GM04504 (cell line): ENCODE results near the gene PTH1R.

ENCODE experiments used
- DNase-seq: peaks from one replicate; pipeline ENCODE4 v3.0.0-alpha.2; 2012; ENCODE audit warnings: low read depth

PTH1R gene

GRCh38 chr3:46947546-46947901 is 70.0 kb downstream of the PTH1R start:
- no peak for DNase-seq

GRCh38 chr3:46947981-46948791 is 70.7 kb downstream of the PTH1R start:
- DNase-seq = no peak

GRCh38 chr3:46948830-46949671 is 71.5 kb downstream of the PTH1R start:
- no peak for DNase-seq

GRCh38 chr3:46950177-46950576 is 72.7 kb downstream of the PTH1R start:
- DNase-seq = no peak

- DNase-seq = no peak
These were observed 73.2 kb downstream of the PTH1R start for GRCh38 chr3:46950650-46951241.

- no peak for DNase-seq
These were observed 75.3 kb downstream of the PTH1R start for GRCh38 chr3:46952813-46953212.
